ENCODE measurements around the gene ZNF516. TPM values are rescaled to one million over a fixed set of nuclear protein-coding genes. Genes with fewer than 3 reads are reported as not detected.

Gene ZNF516
- total and polyA plus RNA-seq, 2 of the 13 experiments (the other 11 are each of a cell fraction or from before 2014, with no cell fraction given): 16.6 to 18.7 TPM

DNA sequence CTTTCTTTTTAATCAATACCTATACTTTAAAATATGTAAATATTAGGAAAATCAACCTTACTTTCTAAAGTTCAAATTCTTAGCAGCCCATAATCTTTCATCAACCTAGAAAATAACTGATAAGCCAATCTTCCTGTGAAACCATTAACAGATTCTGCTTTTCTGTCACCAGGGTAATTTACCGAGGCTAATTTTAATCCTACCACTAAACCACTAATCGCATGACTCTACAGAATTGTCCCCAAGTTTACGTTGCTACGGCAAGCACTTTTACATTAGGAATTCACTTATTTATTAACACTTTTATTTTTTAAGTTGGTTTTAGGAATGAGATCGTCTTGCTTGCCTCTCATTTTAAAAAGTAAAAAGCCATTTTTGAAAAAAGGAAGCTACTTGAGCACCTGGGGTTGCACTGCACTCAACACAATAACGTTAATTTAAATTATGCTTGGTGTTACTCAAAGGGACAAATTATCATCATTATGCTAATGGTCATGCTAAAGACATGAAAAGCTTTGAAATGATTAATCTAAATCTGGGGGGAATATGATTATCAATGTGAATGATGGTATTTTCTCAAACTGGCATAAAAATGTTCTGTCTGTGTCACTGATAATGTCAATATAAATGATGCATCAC lies 10.2 kb downstream of the ZNF516 start:
- no peaks in the 10 kb centered on the region for H3K27me3 ChIP-seq (ENCODE audit: control insufficient read depth in 1 of 2, insufficient read depth in 2 of 2, low read length in 2 of 2)
- H3K4me2 ChIP-seq (ENCODE audit: low read depth, low read length): no peak overlapping the region
- H3K4me3 ChIP-seq (replicated peaks in 1 of 3; ENCODE audit: insufficient read depth in 1 of 3, low read depth in 2 of 3, low read length in 3 of 3): no peak overlapping the region
- DNase-seq (ENCODE audit: low spot score) (no peak), FAIRE-seq (no peak), ATAC-seq (no peak)
- peaks cover 98% of the 10 kb centered on the region for H3K79me2 ChIP-seq (ENCODE audit: insufficient read depth, low read length)
- no peak overlapping the region for H3K9ac ChIP-seq (ENCODE audit: insufficient read depth, low read depth, low read length)
- TF ChIP-seq NAIF1 (CRISPR knock-in tag; IDR thresholded peaks at IDR 0.05; ENCODE audit: borderline replicate concordance) (no peak), RARG (CRISPR knock-in tag; IDR thresholded peaks at IDR 0.05; ENCODE audit: low read depth) (no peak), SALL1 (CRISPR knock-in tag; IDR thresholded peaks at IDR 0.05) (no peak), ZBTB42 (CRISPR knock-in tag; IDR thresholded peaks at IDR 0.05) (no peak), ELF4 (CRISPR knock-in tag; IDR thresholded peaks at IDR 0.05; ENCODE audit: borderline replicate concordance) (no peak), ZFY (CRISPR knock-in tag; IDR thresholded peaks at IDR 0.05) (no peak)
- TF ChIP-seq, protein P1, sequence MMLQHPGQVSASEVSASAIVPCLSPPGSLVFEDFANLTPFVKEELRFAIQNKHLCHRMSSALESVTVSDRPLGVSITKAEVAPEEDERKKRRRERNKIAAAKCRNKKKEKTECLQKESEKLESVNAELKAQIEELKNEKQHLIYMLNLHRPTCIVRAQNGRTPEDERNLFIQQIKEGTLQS (CRISPR knock-in tag; IDR thresholded peaks at IDR 0.05): no peak
- no peak overlapping the region for H3K27ac ChIP-seq (ENCODE audit: extremely low read length, insufficient read depth, low read length)
- no peak overlapping the region for H2AFZ ChIP-seq (ENCODE audit: low read length)
- intact Hi-C loops (cut with micrococcal nuclease; ENCODE audit: unreplicated experiment): no loop called here
- peaks cover 91% of the 10 kb centered on the region for H3K4me1 ChIP-seq (ENCODE audit: insufficient read depth, low read length)
- peaks cover 95% of the 10 kb centered on the region for H4K20me1 ChIP-seq (ENCODE audit: insufficient read depth, low read length)
- peaks cover 5 to 7% of the 10 kb centered on the region in 2 experiments; a peak in 4 of 5 replicates for H3K36me3 ChIP-seq (replicated peaks in 1 of 2; ENCODE audit: control insufficient read depth in 1 of 2, insufficient read depth in 2 of 2, low read length in 2 of 2)
- no TSS peak for BruUV-seq (replicated peaks)
- CTCF ChIA-PET (ENCODE audit: low intra/inter-chr PET ratio, low total read pairs): no interaction called here
- 95% methylated on average over 6 of the region's 6 CpGs for WGBS (ENCODE audit: low lambda C conversion rate)
- POLR2A ChIA-PET: no interaction called here
- in situ Hi-C loops (cut with HindIII; ENCODE audit: extremely low pct_ligation_motif_present, low pct_unique_long_range_greater_than_20kb): no loop called here
- H3K9me3 ChIP-seq (ENCODE audit: low read length): no peaks in the 10 kb centered on the region

DNA sequence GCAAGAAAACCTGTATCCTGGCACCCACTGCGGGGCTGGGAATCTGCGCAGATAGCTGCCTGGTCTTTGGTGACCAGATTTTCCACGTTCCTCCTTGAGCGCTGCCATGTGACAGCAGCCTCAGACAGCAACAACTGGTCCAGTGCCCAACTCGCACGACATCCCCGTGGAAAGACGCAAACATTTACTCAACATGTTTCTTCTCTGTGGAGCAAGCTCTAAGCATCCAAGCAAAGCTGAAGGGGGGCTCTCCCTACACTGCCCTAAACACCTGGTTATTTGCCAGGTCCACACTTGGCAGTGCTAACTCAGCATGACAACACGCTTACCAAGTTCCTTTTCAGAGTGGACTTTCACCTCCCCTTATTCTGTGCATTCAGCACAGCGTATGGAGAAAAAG lies 11.3 kb downstream of the ZNF516 start:
- H3K9me3 ChIP-seq (ENCODE audit: low read length): no peaks in the 10 kb centered on the region
- FAIRE-seq: no peak
- peak; percentile 24; the same call in 1 of the 3 replicates for ATAC-seq
- H3K4me2 ChIP-seq (ENCODE audit: low read depth, low read length): no peak overlapping the region
- no peak for DNase-seq (ENCODE audit: low spot score)
- H3K36me3 ChIP-seq (replicated peaks in 1 of 2; ENCODE audit: control insufficient read depth in 1 of 2, insufficient read depth in 2 of 2, low read length in 2 of 2): peaks cover 5 to 7% of the 10 kb centered on the region in 2 experiments; a peak in 4 of 5 replicates
- H2AFZ ChIP-seq (ENCODE audit: low read length): no peak overlapping the region
- 88% methylated on average over 10 of the region's 10 CpGs for WGBS (ENCODE audit: low lambda C conversion rate)
- in situ Hi-C loops (cut with HindIII; ENCODE audit: extremely low pct_ligation_motif_present, low pct_unique_long_range_greater_than_20kb): no loop called here
- no peak overlapping the region for H3K27ac ChIP-seq (ENCODE audit: extremely low read length, insufficient read depth, low read length)
- no TSS peak for BruUV-seq (replicated peaks)
- intact Hi-C loops (cut with micrococcal nuclease; ENCODE audit: unreplicated experiment): no loop called here
- peaks cover 91% of the 10 kb centered on the region for H3K4me1 ChIP-seq (ENCODE audit: insufficient read depth, low read length)
- peaks cover 92% of the 10 kb centered on the region for H4K20me1 ChIP-seq (ENCODE audit: insufficient read depth, low read length)
- no peak overlapping the region for H3K4me3 ChIP-seq (replicated peaks in 1 of 3; ENCODE audit: insufficient read depth in 1 of 3, low read depth in 2 of 3, low read length in 3 of 3)
- POLR2A ChIA-PET: interaction anchor here (1.9 kb wide), 1 partner anchor 9 kb away, joined by 5 read pairs; no protein-coding TSS in a partner anchor
- H3K79me2 ChIP-seq (ENCODE audit: insufficient read depth, low read length): peaks cover 98% of the 10 kb centered on the region
- CTCF ChIA-PET (ENCODE audit: low intra/inter-chr PET ratio, low total read pairs): no interaction called here
- H3K9ac ChIP-seq (ENCODE audit: insufficient read depth, low read depth, low read length): no peak overlapping the region
- H3K27me3 ChIP-seq (ENCODE audit: control insufficient read depth in 1 of 2, insufficient read depth in 2 of 2, low read length in 2 of 2): no peaks in the 10 kb centered on the region
- TF ChIP-seq FOXK1 (CRISPR knock-in tag; IDR thresholded peaks at IDR 0.05; ENCODE audit: borderline replicate concordance, low read depth) (no peak), ZNF562 (CRISPR knock-in tag; IDR thresholded peaks at IDR 0.05; ENCODE audit: borderline replicate concordance) (no peak), MAFF (IDR thresholded peaks at IDR 0.05; ENCODE audit: low read depth, low read length) (peak; percentile 46; the same call in 1 of the 2 replicates)
- TF ChIP-seq, protein P2, sequence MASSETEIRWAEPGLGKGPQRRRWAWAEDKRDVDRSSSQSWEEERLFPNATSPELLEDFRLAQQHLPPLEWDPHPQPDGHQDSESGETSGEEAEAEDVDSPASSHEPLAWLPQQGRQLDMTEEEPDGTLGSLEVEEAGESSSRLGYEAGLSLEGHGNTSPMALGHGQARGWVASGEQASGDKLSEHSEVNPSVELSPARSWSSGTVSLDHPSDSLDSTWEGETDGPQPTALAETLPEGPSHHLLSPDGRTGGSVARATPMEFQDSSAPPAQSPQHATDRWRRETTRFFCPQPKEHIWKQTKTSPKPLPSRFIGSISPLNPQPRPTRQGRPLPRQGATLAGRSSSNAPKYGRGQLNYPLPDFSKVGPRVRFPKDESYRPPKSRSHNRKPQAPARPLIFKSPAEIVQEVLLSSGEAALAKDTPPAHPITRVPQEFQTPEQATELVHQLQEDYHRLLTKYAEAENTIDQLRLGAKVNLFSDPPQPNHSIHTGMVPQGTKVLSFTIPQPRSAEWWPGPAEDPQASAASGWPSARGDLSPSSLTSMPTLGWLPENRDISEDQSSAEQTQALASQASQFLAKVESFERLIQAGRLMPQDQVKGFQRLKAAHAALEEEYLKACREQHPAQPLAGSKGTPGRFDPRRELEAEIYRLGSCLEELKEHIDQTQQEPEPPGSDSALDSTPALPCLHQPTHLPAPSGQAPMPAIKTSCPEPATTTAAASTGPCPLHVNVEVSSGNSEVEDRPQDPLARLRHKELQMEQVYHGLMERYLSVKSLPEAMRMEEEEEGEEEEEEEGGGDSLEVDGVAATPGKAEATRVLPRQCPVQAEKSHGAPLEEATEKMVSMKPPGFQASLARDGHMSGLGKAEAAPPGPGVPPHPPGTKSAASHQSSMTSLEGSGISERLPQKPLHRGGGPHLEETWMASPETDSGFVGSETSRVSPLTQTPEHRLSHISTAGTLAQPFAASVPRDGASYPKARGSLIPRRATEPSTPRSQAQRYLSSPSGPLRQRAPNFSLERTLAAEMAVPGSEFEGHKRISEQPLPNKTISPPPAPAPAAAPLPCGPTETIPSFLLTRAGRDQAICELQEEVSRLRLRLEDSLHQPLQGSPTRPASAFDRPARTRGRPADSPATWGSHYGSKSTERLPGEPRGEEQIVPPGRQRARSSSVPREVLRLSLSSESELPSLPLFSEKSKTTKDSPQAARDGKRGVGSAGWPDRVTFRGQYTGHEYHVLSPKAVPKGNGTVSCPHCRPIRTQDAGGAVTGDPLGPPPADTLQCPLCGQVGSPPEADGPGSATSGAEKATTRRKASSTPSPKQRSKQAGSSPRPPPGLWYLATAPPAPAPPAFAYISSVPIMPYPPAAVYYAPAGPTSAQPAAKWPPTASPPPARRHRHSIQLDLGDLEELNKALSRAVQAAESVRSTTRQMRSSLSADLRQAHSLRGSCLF (CRISPR knock-in tag; IDR thresholded peaks at IDR 0.05; ENCODE audit: borderline replicate concordance): no peak
- TF ChIP-seq, protein P3, sequence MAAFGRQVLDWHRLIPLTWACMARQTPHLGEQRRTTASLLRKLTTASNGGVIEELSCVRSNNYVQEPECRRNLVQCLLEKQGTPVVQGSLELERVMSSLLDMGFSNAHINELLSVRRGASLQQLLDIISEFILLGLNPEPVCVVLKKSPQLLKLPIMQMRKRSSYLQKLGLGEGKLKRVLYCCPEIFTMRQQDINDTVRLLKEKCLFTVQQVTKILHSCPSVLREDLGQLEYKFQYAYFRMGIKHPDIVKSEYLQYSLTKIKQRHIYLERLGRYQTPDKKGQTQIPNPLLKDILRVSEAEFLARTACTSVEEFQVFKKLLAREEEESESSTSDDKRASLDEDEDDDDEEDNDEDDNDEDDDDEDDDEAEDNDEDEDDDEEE (CRISPR knock-in tag; IDR thresholded peaks at IDR 0.05): no peak
